ENCODE results near the gene MAGEA9.
"Not testable (repeated sequence)": the region's sequence is repeated elsewhere in the genome, so short reads cannot be mapped to it uniquely, and the experiment has no call there.

The MAGEA9 gene

DNA sequence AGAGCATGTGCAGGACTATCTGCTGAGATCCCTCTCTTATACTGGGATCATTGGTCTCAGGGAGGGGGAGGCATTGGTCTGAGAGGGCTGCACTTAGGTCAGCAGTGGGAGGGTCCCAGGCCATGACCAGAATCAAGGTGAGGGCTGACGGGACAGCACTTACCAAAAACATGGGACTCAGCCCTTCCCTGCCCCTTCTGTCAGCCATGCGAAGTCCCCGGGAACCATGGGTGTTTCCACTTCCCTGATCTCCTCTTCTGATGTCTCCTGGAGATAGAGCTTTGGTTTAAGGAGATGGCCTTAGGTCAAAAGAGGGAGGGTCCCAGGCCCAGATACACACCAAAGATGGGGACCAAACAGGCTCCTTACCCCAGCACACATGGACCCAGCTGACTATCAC is 20.8 kb upstream of the MAGEA9 start:
- Histone ChIP-seq H3K9me3 (ENCODE audit: insufficient read depth, low read length) (no peaks in the 10 kb centered on the region), H3K36me3 (ENCODE audit: insufficient read depth, insufficient read length, low read length) (no peaks in the 10 kb centered on the region), H3K9ac (ENCODE audit: insufficient read length, low read depth) (no peak overlapping the region), H3K27me3 (ENCODE audit: insufficient read depth, insufficient read length) (no peaks in the 10 kb centered on the region), H3K4me1 (ENCODE audit: insufficient read depth, insufficient read length) (no peaks in the 10 kb centered on the region), H3K4me3 (ENCODE audit: insufficient read length, low read depth) (no peak overlapping the region)
- TF ChIP-seq SUZ12 (IDR thresholded peaks at IDR 0.05; ENCODE audit: extremely low read depth, insufficient read depth, insufficient read length) (no peak), YY1 (IDR thresholded peaks at IDR 0.05; ENCODE audit: insufficient read depth, insufficient read length) (no peak), ZNF274 (IDR thresholded peaks at IDR 0.05; ENCODE audit: low read depth, low read length) (no peak)
- DNase-seq (ENCODE audit: low read depth, low spot score), result no peak

GRCh38 chrX:149761858-149762674 is 19.7 kb upstream of the MAGEA9 start:
- DNase-seq (ENCODE audit: low read depth, low spot score); H3K36me3 ChIP-seq (ENCODE audit: insufficient read depth, insufficient read length, low read length); H3K27me3 ChIP-seq (ENCODE audit: insufficient read depth, insufficient read length); H3K9me3 ChIP-seq (ENCODE audit: insufficient read depth, low read length); H3K4me1 ChIP-seq (ENCODE audit: insufficient read depth, insufficient read length); H3K9ac ChIP-seq (ENCODE audit: insufficient read length, low read depth); H3K4me3 ChIP-seq (ENCODE audit: insufficient read length, low read depth): not testable (repeated sequence)

DNA sequence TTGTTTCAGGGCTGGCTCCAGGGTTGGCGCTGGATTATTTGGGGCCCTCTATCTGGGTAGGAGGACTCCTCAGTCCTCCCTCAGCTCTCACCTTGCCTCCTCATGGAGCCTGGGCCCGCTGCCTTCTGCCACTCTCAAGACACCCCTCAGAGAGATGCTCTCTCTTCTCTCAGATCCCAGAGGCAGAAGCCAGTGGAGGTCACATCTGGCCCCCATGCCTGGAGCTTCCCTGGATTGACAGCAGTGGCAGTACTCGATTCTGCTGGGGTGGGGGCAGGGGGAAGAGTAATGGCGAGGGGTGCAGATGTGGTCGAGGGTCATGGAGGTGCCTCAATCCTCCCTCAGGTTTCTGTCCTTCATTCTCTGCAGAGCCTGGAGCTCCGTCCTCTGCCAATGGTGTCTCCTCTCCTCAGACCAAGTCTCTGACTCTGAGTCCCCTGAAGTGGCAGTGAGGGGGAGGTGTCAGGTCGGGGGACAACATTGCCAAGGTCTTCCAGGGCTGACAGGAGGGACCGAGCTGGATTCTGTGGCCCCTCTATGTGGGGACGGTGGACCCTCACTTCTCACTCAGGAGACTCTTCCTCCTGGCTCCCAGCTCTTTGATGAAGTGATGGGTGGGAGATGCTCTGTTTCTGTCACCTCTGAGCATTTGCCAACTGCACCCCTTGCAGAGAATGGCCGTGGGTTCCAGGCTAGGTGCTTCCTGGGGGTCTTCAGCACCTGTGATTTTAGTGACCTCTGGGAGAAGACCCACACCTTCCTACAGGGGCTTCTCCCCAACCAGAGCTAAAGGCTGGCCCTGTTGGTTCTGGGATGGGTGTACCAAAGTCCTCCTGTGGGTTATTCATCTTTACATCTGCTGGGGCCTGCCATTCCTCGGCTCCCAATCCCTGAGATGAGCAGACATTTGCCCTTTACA is 18.8 kb upstream of the MAGEA9 start:
- DNase-seq (ENCODE audit: low read depth, low spot score), result no peak
- no peak overlapping the region for H3K9ac ChIP-seq (ENCODE audit: insufficient read length, low read depth)
- H3K27me3 ChIP-seq (ENCODE audit: insufficient read depth, insufficient read length), result no peaks in the 10 kb centered on the region
- no peak overlapping the region for H3K4me3 ChIP-seq (ENCODE audit: insufficient read length, low read depth)
- H3K9me3 ChIP-seq (ENCODE audit: insufficient read depth, low read length), result no peaks in the 10 kb centered on the region
- no peaks in the 10 kb centered on the region for H3K36me3 ChIP-seq (ENCODE audit: insufficient read depth, insufficient read length, low read length)
- TF ChIP-seq YY1 (IDR thresholded peaks at IDR 0.05; ENCODE audit: insufficient read depth, insufficient read length), result no peak
- TF ChIP-seq ZNF274 (IDR thresholded peaks at IDR 0.05; ENCODE audit: low read depth, low read length), result no peak
- TF ChIP-seq SUZ12 (IDR thresholded peaks at IDR 0.05; ENCODE audit: extremely low read depth, insufficient read depth, insufficient read length), result no peak
- no peaks in the 10 kb centered on the region for H3K4me1 ChIP-seq (ENCODE audit: insufficient read depth, insufficient read length)

GRCh38 chrX:149770344-149770743 is 11.4 kb upstream of the MAGEA9 start:
- H3K4me1 ChIP-seq (ENCODE audit: insufficient read depth, insufficient read length); H3K36me3 ChIP-seq (ENCODE audit: insufficient read depth, insufficient read length, low read length); H3K9me3 ChIP-seq (ENCODE audit: insufficient read depth, low read length); H3K27me3 ChIP-seq (ENCODE audit: insufficient read depth, insufficient read length); H3K4me3 ChIP-seq (ENCODE audit: insufficient read length, low read depth); DNase-seq (ENCODE audit: low read depth, low spot score); H3K9ac ChIP-seq (ENCODE audit: insufficient read length, low read depth): not testable (repeated sequence)

DNA sequence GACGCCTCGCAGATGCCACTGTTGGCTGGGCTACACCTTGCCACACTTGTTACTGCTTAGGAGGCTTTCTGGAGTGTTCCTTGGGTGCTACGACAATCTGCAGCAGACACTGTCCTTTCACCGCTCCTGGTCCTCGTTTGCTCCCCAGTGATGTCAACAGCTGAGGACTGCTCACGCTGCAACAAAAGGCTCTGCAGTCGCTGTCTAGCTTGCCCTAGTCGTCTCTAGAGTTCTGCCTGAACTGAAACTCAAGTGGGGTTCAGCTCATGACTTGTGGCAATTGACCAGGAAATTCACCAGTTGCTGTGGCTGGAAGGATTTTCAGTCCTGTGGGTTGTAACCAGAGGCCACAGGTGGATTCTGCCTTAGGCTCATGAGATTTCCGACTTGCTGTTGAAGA is 8.7 kb upstream of the MAGEA9 start:
- not testable (repeated sequence) for DNase-seq (ENCODE audit: low read depth, low spot score); H3K9me3 ChIP-seq (ENCODE audit: insufficient read depth, low read length); H3K4me1 ChIP-seq (ENCODE audit: insufficient read depth, insufficient read length); H3K36me3 ChIP-seq (ENCODE audit: insufficient read depth, insufficient read length, low read length); H3K27me3 ChIP-seq (ENCODE audit: insufficient read depth, insufficient read length); H3K9ac ChIP-seq (ENCODE audit: insufficient read length, low read depth); H3K4me3 ChIP-seq (ENCODE audit: insufficient read length, low read depth)

DNA sequence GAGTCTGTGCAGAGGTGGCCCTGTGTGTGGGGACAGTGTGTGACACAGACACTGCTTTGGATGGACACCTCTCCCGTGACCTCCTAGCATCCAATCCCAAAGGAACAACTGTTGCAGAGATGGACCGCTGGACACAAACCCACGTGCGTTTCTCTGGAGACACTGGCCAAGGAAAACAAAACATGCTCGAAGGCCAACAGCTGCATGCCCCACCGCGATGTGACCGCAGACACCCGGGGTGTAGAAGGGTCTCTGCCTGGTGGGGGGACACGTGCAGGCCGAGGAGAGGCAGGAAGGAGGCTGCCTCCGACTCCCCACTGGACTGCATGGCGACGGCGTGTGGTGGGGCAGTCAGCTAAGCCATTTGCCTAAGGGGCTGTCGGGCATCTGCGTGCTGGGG is 8.0 kb upstream of the MAGEA9 start, which contains the start of gene HSFX1:
HSFX1 (plus strand) TSS at position 301 of the 400 bp plus-strand sequence. CDS start 614 bp downstream, outside the sequence.
- DNase-seq (ENCODE audit: low read depth, low spot score); H3K27me3 ChIP-seq (ENCODE audit: insufficient read depth, insufficient read length); H3K4me3 ChIP-seq (ENCODE audit: insufficient read length, low read depth); H3K36me3 ChIP-seq (ENCODE audit: insufficient read depth, insufficient read length, low read length); H3K4me1 ChIP-seq (ENCODE audit: insufficient read depth, insufficient read length); H3K9ac ChIP-seq (ENCODE audit: insufficient read length, low read depth); H3K9me3 ChIP-seq (ENCODE audit: insufficient read depth, low read length): not testable (repeated sequence)

DNA sequence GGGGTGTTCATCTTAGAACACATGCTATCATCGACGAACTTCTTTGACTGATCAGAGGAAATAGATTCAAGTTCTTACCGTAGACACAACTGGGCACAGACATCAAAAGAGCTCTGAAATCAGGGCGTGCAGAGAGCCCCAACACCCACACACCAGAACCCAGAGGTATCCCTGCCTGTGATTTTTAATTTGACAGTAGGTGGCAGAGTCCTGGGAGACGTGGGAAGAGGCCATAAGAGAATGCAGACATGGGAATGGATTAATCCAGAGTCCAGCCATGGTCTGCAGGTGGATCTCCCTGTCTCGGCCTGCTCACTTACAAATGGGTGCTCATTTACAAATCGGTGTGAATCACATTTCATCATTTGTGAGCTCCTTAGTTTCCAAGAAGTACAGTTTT is 3.7 kb upstream of the MAGEA9 start:
- not testable (repeated sequence) for H3K27me3 ChIP-seq (ENCODE audit: insufficient read depth, insufficient read length); H3K9ac ChIP-seq (ENCODE audit: insufficient read length, low read depth); H3K36me3 ChIP-seq (ENCODE audit: insufficient read depth, insufficient read length, low read length); H3K9me3 ChIP-seq (ENCODE audit: insufficient read depth, low read length); DNase-seq (ENCODE audit: low read depth, low spot score); H3K4me1 ChIP-seq (ENCODE audit: insufficient read depth, insufficient read length); H3K4me3 ChIP-seq (ENCODE audit: insufficient read length, low read depth)

- H3K36me3 ChIP-seq (ENCODE audit: insufficient read depth, insufficient read length, low read length); H3K4me3 ChIP-seq (ENCODE audit: insufficient read length, low read depth); H3K9ac ChIP-seq (ENCODE audit: insufficient read length, low read depth); H3K4me1 ChIP-seq (ENCODE audit: insufficient read depth, insufficient read length); H3K27me3 ChIP-seq (ENCODE audit: insufficient read depth, insufficient read length); DNase-seq (ENCODE audit: low read depth, low spot score); H3K9me3 ChIP-seq (ENCODE audit: insufficient read depth, low read length): not testable (repeated sequence)
These were observed 13.8 kb downstream of the MAGEA9 start for GRCh38 chrX:149795531-149795930.

All from NT2/D1 (cell line).